GM19467 (cell line): ENCODE results near the gene MED15.

Source experiments
- ATAC-seq: cut with Tn5 transposase; IDR thresholded peaks from one replicate; pipeline ENCODE4 v1.9.1; 2021; ENCODE audit warnings: mild to moderate bottlenecking, moderate library complexity; ENCODE audit not compliant: unreplicated experiment

MED15 gene

GRCh38 chr22:20580611-20581502 lies 73.4 kb downstream of the MED15 start:
- ATAC-seq: no peak

GRCh38 chr22:20581503-20582170 lies 74.2 kb downstream of the MED15 start:
- no peak for ATAC-seq

GRCh38 chr22:20582171-20582511 lies 74.7 kb downstream of the MED15 start:
- no peak for ATAC-seq

GRCh38 chr22:20582520-20583361 lies 75.3 kb downstream of the MED15 start:
- ATAC-seq: no peak

- ATAC-seq: no peak
Observed at GRCh38 chr22:20583471-20583922, 76.1 kb downstream of the MED15 start.

GRCh38 chr22:20584029-20584871 lies 76.8 kb downstream of the MED15 start:
- no peak for ATAC-seq

- no peak for ATAC-seq
Observed at GRCh38 chr22:20584872-20585638, 77.6 kb downstream of the MED15 start.

GRCh38 chr22:20585639-20586402 lies 78.4 kb downstream of the MED15 start:
- ATAC-seq: no peak

- no peak for ATAC-seq
Observed at GRCh38 chr22:20586403-20586745, 79.0 kb downstream of the MED15 start.

GRCh38 chr22:20587206-20587958 lies 80.0 kb downstream of the MED15 start:
- no peak for ATAC-seq

- no peak for ATAC-seq
Observed at GRCh38 chr22:20588092-20588842, 80.9 kb downstream of the MED15 start.

- no peak for ATAC-seq
Observed at GRCh38 chr22:20588843-20589581, 81.6 kb downstream of the MED15 start.

GRCh38 chr22:20589614-20590476 lies 82.4 kb downstream of the MED15 start:
- ATAC-seq: no peak

- ATAC-seq: no peak
Observed at GRCh38 chr22:20590477-20591294, 83.3 kb downstream of the MED15 start.

GRCh38 chr22:20591295-20591645 lies 83.9 kb downstream of the MED15 start:
- no peak for ATAC-seq
